ENCODE measurements around the gene MAF.

MAF gene

DNA sequence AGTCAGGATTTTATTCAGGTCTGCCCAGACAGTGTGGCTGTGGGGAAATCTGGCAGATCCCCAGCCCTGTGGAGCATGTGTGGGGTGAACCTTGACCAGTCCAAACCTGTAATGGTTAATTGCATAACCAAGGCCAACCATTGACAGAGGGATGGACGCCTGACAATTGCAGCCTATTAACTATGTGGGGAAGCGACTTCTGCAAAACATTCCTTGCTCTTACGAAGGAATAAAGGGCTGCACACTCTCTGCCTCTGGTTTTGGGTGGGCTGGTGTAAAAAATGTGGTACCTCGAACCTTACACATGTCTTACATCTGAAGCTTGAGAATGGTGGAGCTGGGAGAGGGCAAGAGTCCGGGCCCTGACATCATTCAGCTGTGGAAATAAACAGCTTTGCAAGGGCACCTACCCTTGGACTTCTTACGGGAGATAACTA, 35.8 kb downstream of the MAF start:
- Histone ChIP-seq H3K4me1 (ENCODE audit: low read length) (no peaks in the 10 kb centered on the region), H3F3A (ENCODE audit: insufficient read depth, low read length) (no peaks in the 10 kb centered on the region), H3K27me3 (replicated peaks; ENCODE audit: insufficient read depth, low read length) (no peaks in the 10 kb centered on the region), H3K27ac (ENCODE audit: low read length) (no peak overlapping the region), H4K20me1 (ENCODE audit: insufficient read depth, low read length) (no peaks in the 10 kb centered on the region), H3K9ac (ENCODE audit: low read length) (no peak overlapping the region), H3K9me3 (replicated peaks; ENCODE audit: insufficient read depth, low read length) (no peaks in the 10 kb centered on the region), H3K79me2 (ENCODE audit: low read length) (no peaks in the 10 kb centered on the region), H3K4me3 (ENCODE audit: low read length) (no peak overlapping the region), H3K9me2 (replicated peaks; ENCODE audit: insufficient read depth, low read length) (no peaks in the 10 kb centered on the region), H2AFZ (ENCODE audit: low read length) (no peak overlapping the region), H3K36me3 (replicated peaks; ENCODE audit: insufficient read depth, low read length) (no peaks in the 10 kb centered on the region), H3K4me2 (ENCODE audit: low read depth, low read length) (no peak overlapping the region)
- no peak for TF ChIP-seq EZH2phosphoT487 (IDR thresholded peaks at IDR 0.05; ENCODE audit: low read length)
- no peak for TF ChIP-seq CTCF (IDR thresholded peaks at IDR 0.05; ENCODE audit: low read length)
- no peak for TF ChIP-seq EZH2 (optimal IDR thresholded peaks at IDR 0.05; ENCODE audit: low read depth, low read length)
- DNase-seq, result no peak

DNA sequence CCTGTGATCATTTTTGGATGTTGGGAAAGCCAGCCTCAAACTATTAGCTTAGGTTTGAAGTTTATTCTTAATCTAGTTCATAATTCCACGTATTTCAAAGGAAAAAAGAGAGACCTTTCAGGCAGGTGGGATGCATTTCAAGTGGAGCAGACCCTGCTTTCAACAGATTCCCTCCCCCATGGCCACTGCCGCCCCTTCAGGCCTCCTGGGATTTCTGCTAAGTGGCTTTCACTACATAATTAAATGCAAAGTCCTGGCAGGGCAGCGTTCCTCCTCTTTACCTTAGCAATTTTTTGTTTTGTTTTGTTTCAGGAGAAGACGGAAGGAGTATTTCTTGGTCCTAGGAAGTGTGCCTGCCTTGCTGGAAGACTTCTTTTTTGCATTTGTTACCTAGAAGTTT, 36.6 kb downstream of the MAF start:
- no peak overlapping the region for H3K27ac ChIP-seq (ENCODE audit: low read length)
- H2AFZ ChIP-seq (ENCODE audit: low read length), result no peak overlapping the region
- H3K9ac ChIP-seq (ENCODE audit: low read length), result no peak overlapping the region
- H3F3A ChIP-seq (ENCODE audit: insufficient read depth, low read length), result no peaks in the 10 kb centered on the region
- H3K4me1 ChIP-seq (ENCODE audit: low read length), result no peaks in the 10 kb centered on the region
- no peaks in the 10 kb centered on the region for H3K79me2 ChIP-seq (ENCODE audit: low read length)
- no peaks in the 10 kb centered on the region for H3K36me3 ChIP-seq (replicated peaks; ENCODE audit: insufficient read depth, low read length)
- H3K4me2 ChIP-seq (ENCODE audit: low read depth, low read length), result no peak overlapping the region
- no peaks in the 10 kb centered on the region for H3K9me3 ChIP-seq (replicated peaks; ENCODE audit: insufficient read depth, low read length)
- no peaks in the 10 kb centered on the region for H3K27me3 ChIP-seq (replicated peaks; ENCODE audit: insufficient read depth, low read length)
- no peak for DNase-seq
- TF ChIP-seq EZH2phosphoT487 (IDR thresholded peaks at IDR 0.05; ENCODE audit: low read length), result no peak
- no peaks in the 10 kb centered on the region for H4K20me1 ChIP-seq (ENCODE audit: insufficient read depth, low read length)
- no peaks in the 10 kb centered on the region for H3K9me2 ChIP-seq (replicated peaks; ENCODE audit: insufficient read depth, low read length)
- H3K4me3 ChIP-seq (ENCODE audit: low read length), result no peak overlapping the region

- Histone ChIP-seq H3K9me3 (replicated peaks; ENCODE audit: insufficient read depth, low read length) (no peaks in the 10 kb centered on the region), H3K4me3 (ENCODE audit: low read length) (no peak overlapping the region), H3F3A (ENCODE audit: insufficient read depth, low read length) (no peaks in the 10 kb centered on the region), H3K79me2 (ENCODE audit: low read length) (no peaks in the 10 kb centered on the region), H3K9me2 (replicated peaks; ENCODE audit: insufficient read depth, low read length) (no peaks in the 10 kb centered on the region), H3K4me1 (ENCODE audit: low read length) (no peaks in the 10 kb centered on the region), H4K20me1 (ENCODE audit: insufficient read depth, low read length) (no peaks in the 10 kb centered on the region), H3K9ac (ENCODE audit: low read length) (no peak overlapping the region), H3K36me3 (replicated peaks; ENCODE audit: insufficient read depth, low read length) (no peaks in the 10 kb centered on the region), H2AFZ (ENCODE audit: low read length) (no peak overlapping the region), H3K27ac (ENCODE audit: low read length) (no peak overlapping the region), H3K27me3 (replicated peaks; ENCODE audit: insufficient read depth, low read length) (no peaks in the 10 kb centered on the region), H3K4me2 (ENCODE audit: low read depth, low read length) (no peak overlapping the region)
- no peak for DNase-seq
- no peak for TF ChIP-seq EZH2phosphoT487 (IDR thresholded peaks at IDR 0.05; ENCODE audit: low read length)
- TF ChIP-seq EZH2 (optimal IDR thresholded peaks at IDR 0.05; ENCODE audit: low read depth, low read length), result no peak
These were observed 38.2 kb downstream of the MAF start for GRCh38 chr16:79562166-79562823.

- H2AFZ ChIP-seq (ENCODE audit: low read length), result no peak overlapping the region
- no peaks in the 10 kb centered on the region for H3K4me1 ChIP-seq (ENCODE audit: low read length)
- H3K4me3 ChIP-seq (ENCODE audit: low read length), result no peak overlapping the region
- H4K20me1 ChIP-seq (ENCODE audit: insufficient read depth, low read length), result no peaks in the 10 kb centered on the region
- no peaks in the 10 kb centered on the region for H3F3A ChIP-seq (ENCODE audit: insufficient read depth, low read length)
- H3K9me2 ChIP-seq (replicated peaks; ENCODE audit: insufficient read depth, low read length), result no peaks in the 10 kb centered on the region
- no peak for DNase-seq
- H3K79me2 ChIP-seq (ENCODE audit: low read length), result no peaks in the 10 kb centered on the region
- no peak for TF ChIP-seq CTCF (IDR thresholded peaks at IDR 0.05; ENCODE audit: low read length)
- no peak for TF ChIP-seq EZH2 (optimal IDR thresholded peaks at IDR 0.05; ENCODE audit: low read depth, low read length)
- no peak for TF ChIP-seq EZH2phosphoT487 (IDR thresholded peaks at IDR 0.05; ENCODE audit: low read length)
- no peaks in the 10 kb centered on the region for H3K27me3 ChIP-seq (replicated peaks; ENCODE audit: insufficient read depth, low read length)
- no peaks in the 10 kb centered on the region for H3K9me3 ChIP-seq (replicated peaks; ENCODE audit: insufficient read depth, low read length)
- H3K9ac ChIP-seq (ENCODE audit: low read length), result no peak overlapping the region
- H3K27ac ChIP-seq (ENCODE audit: low read length), result no peak overlapping the region
- no peaks in the 10 kb centered on the region for H3K36me3 ChIP-seq (replicated peaks; ENCODE audit: insufficient read depth, low read length)
- H3K4me2 ChIP-seq (ENCODE audit: low read depth, low read length), result no peak overlapping the region
These were observed 38.8 kb downstream of the MAF start for GRCh38 chr16:79561729-79562128.
